Activated naive CD8-positive, alpha-beta T cell (primary cell): ENCODE data around the gene IL1R2.

Experiments used
- H3K27ac Mint-ChIP-seq: one replicate; pipeline ENCODE4 v1.8.0; 2021; ENCODE audit warnings: mixed read lengths
- H3K27me3 Mint-ChIP-seq: one replicate; pipeline ENCODE4 v1.8.0; 2021; ENCODE audit warnings: mixed read lengths
- H3K36me3 Mint-ChIP-seq: one replicate; pipeline ENCODE4 v1.8.0; 2021; ENCODE audit warnings: mixed read lengths
- H3K4me1 Mint-ChIP-seq: one replicate; pipeline ENCODE4 v1.8.0; 2021; ENCODE audit warnings: low read depth, mixed read lengths
- H3K4me3 Mint-ChIP-seq: one replicate; pipeline ENCODE4 v1.8.0; 2021; ENCODE audit warnings: mild to moderate bottlenecking, mixed read lengths
- H3K9me3 Mint-ChIP-seq: one replicate; pipeline ENCODE4 v1.8.0; 2021; ENCODE audit warnings: low read depth, mixed read lengths

The IL1R2 gene, protein sequence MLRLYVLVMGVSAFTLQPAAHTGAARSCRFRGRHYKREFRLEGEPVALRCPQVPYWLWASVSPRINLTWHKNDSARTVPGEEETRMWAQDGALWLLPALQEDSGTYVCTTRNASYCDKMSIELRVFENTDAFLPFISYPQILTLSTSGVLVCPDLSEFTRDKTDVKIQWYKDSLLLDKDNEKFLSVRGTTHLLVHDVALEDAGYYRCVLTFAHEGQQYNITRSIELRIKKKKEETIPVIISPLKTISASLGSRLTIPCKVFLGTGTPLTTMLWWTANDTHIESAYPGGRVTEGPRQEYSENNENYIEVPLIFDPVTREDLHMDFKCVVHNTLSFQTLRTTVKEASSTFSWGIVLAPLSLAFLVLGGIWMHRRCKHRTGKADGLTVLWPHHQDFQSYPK

DNA sequence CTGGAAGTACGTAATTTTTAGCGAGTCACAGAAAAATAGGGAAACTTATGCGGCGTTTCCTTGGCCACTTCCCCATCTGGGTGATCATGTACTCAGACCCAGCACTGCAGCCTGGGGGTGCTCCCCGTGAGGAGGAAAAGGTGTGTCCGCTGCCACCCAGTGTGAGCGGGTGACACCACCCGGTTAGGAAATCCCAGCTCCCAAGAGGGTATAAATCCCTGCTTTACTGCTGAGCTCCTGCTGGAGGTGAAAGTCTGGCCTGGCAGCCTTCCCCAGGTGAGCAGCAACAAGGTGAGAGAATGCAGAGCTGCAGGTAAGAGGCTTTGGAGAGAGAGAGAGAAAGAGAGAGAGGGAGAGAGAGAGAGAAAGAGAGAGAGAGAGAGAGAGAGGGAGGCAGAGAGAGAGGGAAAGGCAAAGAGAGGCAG is at the start of gene IL1R2:
IL1R2 (plus strand) TSS at position 240 of the 425 bp plus-strand sequence. CDS start 16,616 bp downstream, outside the sequence.
- no peaks in the 10 kb centered on the region for H3K9me3 Mint-ChIP-seq
- H3K27me3 Mint-ChIP-seq: no peaks in the 10 kb centered on the region
- H3K4me1 Mint-ChIP-seq: peaks cover 19% of the 10 kb centered on the region
- H3K36me3 Mint-ChIP-seq: no peaks in the 10 kb centered on the region
- no peak within 1 kb of the TSS for H3K27ac Mint-ChIP-seq
- H3K4me3 Mint-ChIP-seq: no peak within 1 kb of the TSS

DNA sequence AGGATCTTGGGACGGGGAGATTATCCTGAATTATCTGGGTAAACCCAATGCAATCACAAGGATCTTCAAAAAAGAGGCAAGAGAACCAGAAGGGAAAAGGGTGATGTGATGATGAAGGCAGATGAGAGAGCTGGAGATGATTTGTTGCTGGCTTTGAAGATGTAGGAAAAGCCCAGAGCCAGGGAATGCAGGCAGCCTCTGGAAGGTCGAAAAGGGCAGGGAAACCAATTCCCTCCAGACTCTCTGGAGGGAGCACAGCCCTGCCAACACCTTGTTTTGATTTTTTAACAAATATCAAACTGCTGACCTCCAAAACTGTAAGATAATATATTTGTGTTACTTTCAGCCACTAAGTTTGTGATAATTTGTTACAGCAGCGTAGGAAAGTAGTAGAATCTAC is 48.9 kb upstream of the IL1R2 start:
- Mint-ChIP-seq H3K27me3 (peaks cover 3% of the 10 kb centered on the region), H3K4me1 (no peaks in the 10 kb centered on the region), H3K4me3 (no peak overlapping the region), H3K36me3 (peaks cover under 1% of the 10 kb centered on the region), H3K9me3 (peaks cover 11% of the 10 kb centered on the region), H3K27ac (no peak overlapping the region)

DNA sequence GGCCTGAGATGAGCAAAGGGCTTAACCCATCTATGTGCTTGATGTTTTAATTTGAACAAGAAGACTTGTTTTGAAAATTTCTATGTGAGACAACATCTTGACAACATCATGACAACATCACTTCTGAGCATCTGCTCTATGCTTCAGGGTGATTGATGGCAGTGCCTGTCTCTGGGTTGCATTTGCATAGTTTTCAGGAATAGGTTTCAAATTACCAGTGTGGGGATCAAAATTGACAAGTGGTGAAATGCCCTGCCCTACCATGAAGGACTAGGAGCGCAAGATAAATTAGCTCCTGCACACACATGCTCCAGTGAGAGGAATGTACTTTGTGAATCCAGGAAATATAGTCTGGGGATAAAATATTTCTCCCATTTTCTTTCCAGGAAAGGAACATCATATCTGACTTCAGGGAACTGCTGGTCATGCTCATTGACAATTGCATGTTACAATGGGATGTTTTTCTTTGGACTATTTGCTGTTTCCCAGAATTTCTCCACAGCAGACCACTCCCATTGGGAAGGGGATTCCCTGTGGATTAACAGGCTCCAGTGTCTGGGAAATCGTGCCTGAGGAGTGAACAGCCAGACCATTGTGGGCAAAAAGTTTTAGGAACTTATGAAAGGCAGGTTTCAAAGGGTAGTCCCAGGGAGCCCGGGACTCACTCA is 45.3 kb upstream of the IL1R2 start:
- Mint-ChIP-seq H3K4me3 (no peak overlapping the region), H3K36me3 (peaks cover 2% of the 10 kb centered on the region), H3K27ac (no peak overlapping the region), H3K27me3 (peaks cover 2% of the 10 kb centered on the region), H3K4me1 (no peaks in the 10 kb centered on the region), H3K9me3 (peaks cover 3% of the 10 kb centered on the region)

DNA sequence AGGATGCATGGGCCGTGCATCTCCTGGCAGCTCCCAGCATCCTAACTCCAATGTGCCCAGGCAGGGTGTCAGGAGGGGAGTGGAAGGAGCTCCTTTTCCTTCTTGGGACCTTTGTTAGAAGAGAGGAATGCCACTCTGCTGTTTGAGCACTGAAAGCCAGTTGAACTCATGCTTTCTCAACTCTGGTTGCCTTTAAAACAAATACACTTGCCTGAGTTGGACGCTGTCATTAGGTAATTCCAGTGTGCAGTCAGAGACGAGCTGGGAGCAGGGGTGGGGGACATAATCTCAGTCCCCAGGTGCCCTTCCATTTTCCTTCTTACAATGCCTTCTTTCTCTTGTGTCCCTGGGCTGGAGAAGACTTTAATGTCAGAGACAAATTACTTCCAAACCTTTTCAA is 44.4 kb upstream of the IL1R2 start:
- H3K4me3 Mint-ChIP-seq: no peak overlapping the region
- peaks cover 2% of the 10 kb centered on the region for H3K36me3 Mint-ChIP-seq
- peaks cover 3% of the 10 kb centered on the region for H3K9me3 Mint-ChIP-seq
- no peaks in the 10 kb centered on the region for H3K4me1 Mint-ChIP-seq
- no peak overlapping the region for H3K27ac Mint-ChIP-seq
- H3K27me3 Mint-ChIP-seq: peaks cover 2% of the 10 kb centered on the region

DNA sequence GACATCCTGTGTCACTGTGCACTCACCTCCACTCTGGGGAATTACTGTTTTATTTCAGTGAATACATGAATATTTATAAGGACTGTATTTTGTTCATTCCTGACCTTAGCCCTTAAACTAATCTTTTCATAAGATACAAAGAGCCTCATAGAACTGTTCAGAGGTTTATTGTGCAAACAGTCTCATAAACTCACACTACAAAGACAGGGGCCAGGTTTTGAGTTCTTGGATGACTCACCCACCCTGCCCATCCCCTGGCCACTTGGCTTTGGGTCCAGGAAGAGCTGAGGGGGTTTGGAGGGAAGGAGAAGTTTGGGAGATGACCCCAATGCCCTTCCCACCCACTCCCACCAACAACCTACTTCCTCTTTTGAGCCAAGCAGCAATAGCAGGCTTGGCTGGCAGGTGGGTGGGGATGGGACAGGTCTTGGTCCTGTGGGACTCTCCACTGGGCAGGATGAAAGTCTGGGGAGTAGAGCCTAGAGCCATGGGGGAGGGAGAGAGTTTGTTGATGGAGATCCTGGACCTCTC is 43.1 kb upstream of the IL1R2 start:
- no peaks in the 10 kb centered on the region for H3K4me1 Mint-ChIP-seq
- peaks cover 2% of the 10 kb centered on the region for H3K27me3 Mint-ChIP-seq
- peaks cover 3% of the 10 kb centered on the region for H3K9me3 Mint-ChIP-seq
- peaks cover 2% of the 10 kb centered on the region for H3K36me3 Mint-ChIP-seq
- no peak overlapping the region for H3K4me3 Mint-ChIP-seq
- H3K27ac Mint-ChIP-seq: no peak overlapping the region

DNA sequence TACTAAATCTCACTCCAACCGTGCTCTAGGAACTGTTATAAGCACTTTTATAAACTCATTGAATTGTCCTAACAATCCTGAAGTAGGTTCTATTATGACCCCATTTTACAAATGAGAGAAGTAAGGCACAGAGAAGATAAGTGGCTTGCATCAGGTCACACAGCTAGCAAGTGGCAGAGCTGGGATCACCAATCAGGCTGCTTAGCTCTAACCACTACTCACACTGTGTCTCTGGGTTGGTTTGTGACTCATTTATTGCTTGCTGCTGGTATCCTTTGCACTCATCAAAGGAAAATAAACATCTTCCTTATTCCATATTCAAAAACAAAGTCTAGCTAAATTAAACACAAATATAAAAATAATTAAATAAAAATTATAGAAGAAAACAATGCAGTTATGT is 42.5 kb upstream of the IL1R2 start:
- H3K4me1 Mint-ChIP-seq: no peaks in the 10 kb centered on the region
- H3K27ac Mint-ChIP-seq: no peak overlapping the region
- H3K4me3 Mint-ChIP-seq: no peak overlapping the region
- H3K9me3 Mint-ChIP-seq: peaks cover 3% of the 10 kb centered on the region
- peaks cover 2% of the 10 kb centered on the region for H3K27me3 Mint-ChIP-seq
- peaks cover 2% of the 10 kb centered on the region for H3K36me3 Mint-ChIP-seq

DNA sequence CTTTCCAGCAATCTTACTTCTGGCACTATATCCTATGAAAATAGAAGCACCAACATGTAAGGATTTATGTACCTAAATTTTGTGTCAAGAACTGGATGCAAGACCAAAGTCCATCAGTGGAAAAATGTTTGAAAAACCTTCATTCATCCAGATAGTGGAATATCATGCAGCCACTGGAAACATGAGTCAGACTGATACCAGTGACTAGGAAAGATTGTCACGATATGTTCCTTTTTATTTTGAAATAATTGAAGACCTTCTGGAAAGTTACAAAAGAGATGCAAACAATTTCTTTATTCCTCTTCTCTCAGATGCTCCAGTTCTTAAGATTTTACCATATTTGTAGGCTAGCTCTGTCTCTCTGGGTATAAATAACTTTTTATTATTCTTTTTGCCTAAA is 40.5 kb upstream of the IL1R2 start:
- H3K36me3 Mint-ChIP-seq: peaks cover 2% of the 10 kb centered on the region
- no peaks in the 10 kb centered on the region for H3K4me1 Mint-ChIP-seq
- peaks cover 3% of the 10 kb centered on the region for H3K9me3 Mint-ChIP-seq
- H3K4me3 Mint-ChIP-seq: no peak overlapping the region
- peaks cover 2% of the 10 kb centered on the region for H3K27me3 Mint-ChIP-seq
- no peak overlapping the region for H3K27ac Mint-ChIP-seq

DNA sequence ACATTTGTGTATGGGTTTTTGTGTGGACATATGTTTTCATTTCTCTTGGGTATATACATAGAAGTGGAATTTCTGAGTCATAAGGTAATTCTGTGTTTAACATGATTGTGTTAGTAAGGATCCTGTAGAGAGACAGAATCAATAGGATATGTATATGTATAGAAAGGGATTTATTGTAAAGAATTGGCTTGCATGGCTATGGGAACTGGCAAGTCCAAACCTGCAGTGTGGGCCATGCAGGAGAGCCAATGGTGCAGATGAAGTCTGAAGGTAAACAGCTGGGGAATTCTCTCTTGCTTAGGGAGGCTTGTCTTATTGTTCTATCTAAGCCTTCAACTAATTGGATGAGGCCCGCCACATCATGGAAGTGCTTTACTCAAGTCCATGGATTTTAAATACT is 39.2 kb upstream of the IL1R2 start:
- Mint-ChIP-seq H3K4me1 (no peaks in the 10 kb centered on the region), H3K36me3 (peaks cover 3% of the 10 kb centered on the region), H3K27ac (no peak overlapping the region), H3K27me3 (peaks cover 2% of the 10 kb centered on the region), H3K4me3 (no peak overlapping the region), H3K9me3 (peaks cover 11% of the 10 kb centered on the region)

DNA sequence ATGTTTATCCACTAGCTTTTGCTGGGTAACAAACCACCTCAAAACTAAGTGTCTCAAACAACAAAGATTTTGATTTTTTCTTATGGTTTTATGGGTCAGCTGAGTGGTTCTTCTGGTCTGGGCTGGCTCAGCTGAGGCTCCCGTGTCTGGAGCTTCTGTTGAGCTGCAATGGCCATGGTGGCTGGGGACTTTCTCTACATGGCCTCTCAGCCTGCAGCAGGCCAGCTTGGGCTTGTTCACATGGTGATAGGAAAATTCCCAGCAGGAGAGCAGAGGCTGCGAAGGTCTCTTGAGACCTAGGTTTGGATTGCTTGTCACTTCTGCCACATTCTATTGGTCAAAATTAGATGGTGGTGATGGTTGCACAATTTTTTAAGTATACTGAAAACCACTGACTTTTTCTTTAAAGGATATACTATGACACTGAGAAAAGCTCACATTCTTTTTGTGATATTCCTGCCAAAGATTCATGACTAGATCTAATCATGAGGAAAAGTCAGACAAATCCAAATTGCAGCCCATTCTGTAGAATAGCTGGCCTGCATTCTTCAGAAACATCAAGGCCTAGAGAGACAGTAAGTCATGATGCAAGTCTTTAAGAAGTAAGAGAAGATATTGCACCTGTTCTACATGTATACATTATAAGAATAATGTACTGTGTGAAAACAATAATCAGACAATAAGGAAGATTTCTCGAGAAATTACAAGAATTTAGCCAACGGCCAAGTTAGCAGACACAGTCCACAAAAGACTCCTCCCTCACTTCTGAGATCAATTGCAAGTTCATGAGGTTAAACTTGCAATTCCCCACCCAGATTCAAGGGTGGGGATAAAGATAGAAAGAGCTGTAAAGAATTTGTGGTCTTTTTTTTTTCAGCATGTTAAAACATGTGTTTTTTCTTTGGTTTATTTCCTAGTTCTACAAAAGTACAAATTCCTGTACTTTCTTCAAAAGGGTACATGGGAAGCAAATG is 35.0 kb upstream of the IL1R2 start:
- no peak overlapping the region for H3K4me3 Mint-ChIP-seq
- H3K4me1 Mint-ChIP-seq: no peaks in the 10 kb centered on the region
- H3K27me3 Mint-ChIP-seq: no peaks in the 10 kb centered on the region
- H3K9me3 Mint-ChIP-seq: peaks cover 17% of the 10 kb centered on the region
- no peak overlapping the region for H3K27ac Mint-ChIP-seq
- peaks cover 7% of the 10 kb centered on the region for H3K36me3 Mint-ChIP-seq

DNA sequence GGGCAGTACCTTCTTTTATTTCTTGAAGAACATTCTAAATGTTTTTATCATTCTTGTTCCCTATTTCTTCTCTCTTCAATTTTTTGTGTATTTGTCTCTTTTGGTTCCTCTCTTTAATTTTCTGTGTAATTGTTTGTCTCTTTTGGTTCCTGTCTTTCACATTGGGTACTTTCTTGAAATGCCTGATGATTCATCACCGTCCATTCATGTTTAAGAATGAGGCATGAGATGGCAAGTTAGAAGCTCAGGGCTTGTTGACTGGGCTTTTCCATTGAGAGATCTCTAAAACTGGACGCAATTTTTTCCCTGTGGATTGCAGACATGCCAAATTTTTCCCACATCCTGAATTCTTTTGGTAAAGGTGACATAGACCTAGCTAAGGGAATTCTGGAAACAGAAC is 33.7 kb upstream of the IL1R2 start:
- Mint-ChIP-seq H3K36me3 (peaks cover 7% of the 10 kb centered on the region), H3K4me3 (no peak overlapping the region), H3K4me1 (no peaks in the 10 kb centered on the region), H3K27ac (no peak overlapping the region), H3K27me3 (no peaks in the 10 kb centered on the region), H3K9me3 (peaks cover 17% of the 10 kb centered on the region)

DNA sequence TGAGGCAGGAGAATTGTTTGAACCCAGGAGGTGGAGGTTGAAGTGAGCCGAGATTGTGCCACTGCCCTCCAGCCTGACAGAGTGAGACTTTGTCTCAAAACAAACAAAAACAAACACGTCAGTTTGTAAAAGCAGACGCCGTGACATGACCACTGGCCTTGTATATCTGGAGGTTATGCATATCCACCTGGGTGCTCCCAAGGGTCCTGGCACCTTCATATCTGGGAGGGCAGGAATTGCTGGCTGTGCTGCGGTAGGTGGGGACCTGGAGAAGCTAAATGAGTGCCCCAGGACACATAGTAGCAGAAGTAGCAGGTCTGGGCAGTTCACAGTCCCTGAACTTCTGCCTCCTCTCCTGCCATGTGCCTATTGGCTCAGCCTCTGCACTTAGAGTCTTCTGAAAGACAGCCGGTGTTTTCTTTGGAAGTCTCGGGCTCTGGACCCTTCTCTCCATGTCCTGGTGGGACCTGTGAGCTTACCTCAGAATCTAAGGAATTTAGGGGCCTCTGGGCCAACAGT is 30.9 kb upstream of the IL1R2 start:
- Mint-ChIP-seq H3K4me3 (no peak overlapping the region), H3K27ac (no peak overlapping the region), H3K4me1 (no peaks in the 10 kb centered on the region), H3K27me3 (peaks cover 3% of the 10 kb centered on the region), H3K36me3 (peaks cover 7% of the 10 kb centered on the region), H3K9me3 (peaks cover 17% of the 10 kb centered on the region)

DNA sequence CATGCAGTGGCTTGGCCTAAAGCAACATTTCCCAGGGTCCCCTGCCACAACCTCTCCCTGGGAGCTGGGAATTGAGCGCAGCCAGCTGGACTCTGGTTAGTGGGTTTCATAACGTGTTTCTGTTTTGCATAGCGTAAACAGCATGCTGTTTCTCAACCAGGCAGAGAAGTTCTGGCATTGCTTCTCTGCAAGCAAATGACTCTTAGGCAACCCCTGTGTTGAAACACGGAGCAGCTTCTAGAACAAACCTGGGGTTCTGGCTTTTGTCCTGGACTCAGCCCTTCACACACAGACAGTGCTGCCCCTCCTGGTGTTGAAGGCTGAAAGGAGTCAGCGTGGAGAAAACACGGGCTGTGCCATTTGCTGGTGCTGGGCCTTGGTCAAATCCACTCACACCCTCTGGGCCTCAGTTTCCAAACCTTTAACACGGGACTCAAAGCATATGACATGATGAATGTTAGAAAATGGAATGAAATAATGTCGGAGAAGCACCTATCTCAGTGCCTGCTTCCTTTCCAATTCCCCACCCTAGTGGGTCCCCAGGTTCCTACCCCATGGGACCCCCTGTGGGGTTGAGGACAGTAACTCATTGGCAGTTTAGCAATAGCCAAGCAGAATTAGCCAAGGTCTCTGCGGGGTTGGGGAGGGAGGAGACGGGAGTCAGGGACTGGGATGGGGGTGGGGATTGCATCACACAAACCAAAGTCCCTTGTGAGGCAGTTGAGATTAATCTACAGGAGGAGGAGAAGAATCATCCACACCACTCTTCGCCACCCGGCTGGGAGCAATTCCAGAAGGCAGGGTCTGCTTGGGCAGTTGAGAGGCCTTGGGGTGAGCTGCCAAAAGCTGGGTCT is 30.2 kb upstream of the IL1R2 start:
- no peak overlapping the region for H3K27ac Mint-ChIP-seq
- peaks cover 7% of the 10 kb centered on the region for H3K36me3 Mint-ChIP-seq
- H3K4me3 Mint-ChIP-seq: no peak overlapping the region
- peaks cover 3% of the 10 kb centered on the region for H3K27me3 Mint-ChIP-seq
- peaks cover 17% of the 10 kb centered on the region for H3K9me3 Mint-ChIP-seq
- no peaks in the 10 kb centered on the region for H3K4me1 Mint-ChIP-seq

DNA sequence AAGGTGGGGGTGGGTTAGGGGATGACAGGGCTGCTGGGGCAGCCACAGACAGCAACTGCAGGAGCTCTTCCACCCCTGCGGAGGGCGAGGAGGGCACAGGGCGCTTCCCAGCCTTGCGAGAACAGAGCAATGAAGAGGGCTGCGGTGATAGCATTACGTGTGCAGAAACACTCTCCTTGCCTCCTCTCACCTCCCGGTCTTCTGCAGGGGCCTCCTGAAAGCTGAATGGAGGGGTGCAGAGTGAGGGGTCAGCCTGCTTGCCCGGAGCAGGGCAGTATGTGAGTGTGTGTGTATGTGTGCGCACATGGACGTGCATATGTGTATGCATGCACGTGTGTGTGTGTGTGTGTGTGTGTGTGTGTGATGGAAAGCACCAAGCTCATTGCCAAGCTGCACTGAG is 29.5 kb upstream of the IL1R2 start:
- Mint-ChIP-seq H3K27me3 (peaks cover 3% of the 10 kb centered on the region), H3K4me1 (no peaks in the 10 kb centered on the region), H3K36me3 (peaks cover 7% of the 10 kb centered on the region), H3K4me3 (no peak overlapping the region), H3K9me3 (peaks cover 12% of the 10 kb centered on the region), H3K27ac (no peak overlapping the region)

DNA sequence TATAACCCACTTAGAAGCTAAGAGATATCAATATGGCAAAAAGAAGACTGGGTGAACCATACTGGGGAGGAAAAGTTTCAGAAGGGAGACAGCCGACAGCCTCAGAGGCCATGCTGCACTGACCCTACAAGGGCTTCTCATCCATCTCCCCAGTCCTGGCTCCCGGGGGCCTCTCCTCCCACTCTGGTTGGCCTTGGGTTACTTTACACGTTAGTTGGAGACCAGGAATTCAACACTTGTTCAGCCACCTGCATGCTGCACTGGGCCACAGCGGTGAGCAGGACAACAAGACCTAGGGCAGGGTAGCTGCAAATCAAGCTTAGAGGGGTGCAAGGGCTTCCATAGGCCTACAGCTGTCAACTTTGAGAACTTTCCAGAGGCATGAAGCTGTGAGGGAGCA is 28.6 kb upstream of the IL1R2 start:
- Mint-ChIP-seq H3K36me3 (peaks cover 2% of the 10 kb centered on the region), H3K9me3 (peaks cover 3% of the 10 kb centered on the region), H3K27me3 (peaks cover 3% of the 10 kb centered on the region), H3K4me3 (no peak overlapping the region), H3K4me1 (no peaks in the 10 kb centered on the region), H3K27ac (no peak overlapping the region)
